Measurements from ENCODE around the gene TMEM115. TPM values are rescaled to one million over a fixed set of nuclear protein-coding genes. Genes with fewer than 3 reads are reported as not detected.

Gene TMEM115
- total and polyA plus RNA-seq, 9 of the 15 experiments (the other 6 are each of a cell fraction or from before 2014, with no cell fraction given) = 1.6 to 26.9 (median 14.1) TPM

- Histone ChIP-seq H3K27ac (ENCODE audit: extremely low read depth, low read depth, low read length) (no peak overlapping the region), H3K9me3 (replicated peaks; ENCODE audit: control insufficient read depth, insufficient read depth, low read depth, low read length) (no peaks in the 10 kb centered on the region), H3K9ac (ENCODE audit: insufficient read depth in 1 of 2, low read depth in 2 of 2, low read length in 2 of 2) (no peak overlapping the region), H3K9me1 (ENCODE audit: control insufficient read depth, insufficient read depth, low read length) (no peaks in the 10 kb centered on the region), H2AFZ (ENCODE audit: low read depth, low read length) (no peak overlapping the region), H3K36me3 (ENCODE audit: control insufficient read depth, insufficient read depth, low read length) (no peaks in the 10 kb centered on the region), H3K79me2 (ENCODE audit: control insufficient read depth, insufficient read depth, low read length) (no peaks in the 10 kb centered on the region), H3K4me2 (ENCODE audit: insufficient read depth, low read length) (no peak overlapping the region), H4K20me1 (replicated peaks; ENCODE audit: control insufficient read depth, insufficient read depth, low read length) (no peaks in the 10 kb centered on the region), H3K4me3 (no peak overlapping the region), H3K4me1 (replicated peaks in 1 of 2; ENCODE audit: control insufficient read depth in 2 of 2, insufficient read depth in 2 of 2, low read length in 2 of 2) (peaks cover 0 to 13% of the 10 kb centered on the region in 2 experiments; a peak in 2 of 5 replicates), H3K27me3 (ENCODE audit: control insufficient read depth in 2 of 2, insufficient read depth in 2 of 2, low read length in 2 of 2) (peaks cover 0 to 6% of the 10 kb centered on the region in 2 experiments; a peak in 2 of 5 replicates)
- no peak for DNase-seq (ENCODE audit: extremely low read depth in 1 of 4, low spot score in 3 of 4)
- in situ Hi-C loops (cut with MboI) = no loop called here
- FAIRE-seq = no peak
- ATAC-seq = no peak
- intact Hi-C loops (cut with micrococcal nuclease) = no loop called here
- no TSS peak for BruUV-seq (replicated peaks)
- ChIA-PET POLR2A (interaction anchor here (0.6 kb wide), 1 partner anchor 14 kb away, joined by 3 read pairs; no protein-coding TSS in a partner anchor), CTCF (ENCODE audit: low intra/inter-chr PET ratio) (no interaction called here)
- 5% methylated on average over 8 of the region's 10 CpGs for WGBS (ENCODE audit: insufficient coverage, low coverage, missing lambda C conversion rate)
- no peak for TF ChIP-seq UBTF (IDR thresholded peaks at IDR 0.05; ENCODE audit: borderline replicate concordance in 1 of 2, low read depth in 2 of 2, low read length in 2 of 2)
- TF ChIP-seq ZNF512 (tag; IDR thresholded peaks at IDR 0.05) = no peak
- TF ChIP-seq MGA (IDR thresholded peaks at IDR 0.05) = no peak
- no peak for TF ChIP-seq ZNF134 (CRISPR knock-in tag; conservative IDR thresholded peaks at IDR 0.05)
Observed at GRCh38 chr3:50396502-50396901, 37.2 kb upstream of the TMEM115 start.
